ENCODE data around the gene PRRX2. TPM values are rescaled to one million over a fixed set of nuclear protein-coding genes. Genes with fewer than 3 reads are reported as not detected.
A peak's percentile ranks its signal among the peaks of the same experiment; 100 is the strongest.

Gene PRRX2
- total and polyA plus RNA-seq, 9 of the 15 experiments (the other 6 are each of a cell fraction or from before 2014, with no cell fraction given) = 0.21 TPM; not detected in 8

- TF ChIP-seq KAT2B (IDR thresholded peaks at IDR 0.05; ENCODE audit: low read depth, low read length) = peak; percentile 73
- TF ChIP-seq TCF7L2 (IDR thresholded peaks at IDR 0.05; ENCODE audit: low read depth, low read length) = no peak
- TF ChIP-seq BCOR (IDR thresholded peaks at IDR 0.05) = 0 out of 2 replicates have a peak, but pooled peaks have one; percentile 21
- TF ChIP-seq HDAC2 (IDR thresholded peaks at IDR 0.05) = no peak
- no peak for TF ChIP-seq ZFP30 (CRISPR knock-in tag; IDR thresholded peaks at IDR 0.05; ENCODE audit: borderline replicate concordance)
- no peak for TF ChIP-seq NELFE (IDR thresholded peaks at IDR 0.05; ENCODE audit: insufficient read depth, insufficient read length)
- no peak for TF ChIP-seq ZNF232 (CRISPR knock-in tag; IDR thresholded peaks at IDR 0.05)
- TF ChIP-seq BCL6 (CRISPR knock-in tag; IDR thresholded peaks at IDR 0.05) = no peak
- no peak for TF ChIP-seq PHTF2 (CRISPR knock-in tag; IDR thresholded peaks at IDR 0.05)
- TF ChIP-seq TEAD2 (tag; IDR thresholded peaks at IDR 0.05) = no peak
- no peak for TF ChIP-seq ATF6 (CRISPR knock-in tag; IDR thresholded peaks at IDR 0.05)
- no peak for TF ChIP-seq MEF2D (tag; conservative IDR thresholded peaks at IDR 0.05; ENCODE audit: low read depth)
- TF ChIP-seq DPF2 (IDR thresholded peaks at IDR 0.05) = no peak
- no peak for TF ChIP-seq MAFF (IDR thresholded peaks at IDR 0.05; ENCODE audit: low read length)
- TF ChIP-seq GABPB2 (CRISPR knock-in tag; conservative IDR thresholded peaks at IDR 0.05) = no peak
- TF ChIP-seq ZNF408 (CRISPR knock-in tag; IDR thresholded peaks at IDR 0.05; ENCODE audit: low read depth) = no peak
- no peak for TF ChIP-seq ZNF165 (CRISPR knock-in tag; IDR thresholded peaks at IDR 0.05; ENCODE audit: borderline replicate concordance)
- TF ChIP-seq PHF8 (IDR thresholded peaks at IDR 0.05; ENCODE audit: borderline replicate concordance, low read length) = peak; percentile 91; the same call in 1 of the 2 replicates
- TF ChIP-seq REST (IDR thresholded peaks at IDR 0.05; ENCODE audit: borderline replicate concordance) = peak; percentile 92
- TF ChIP-seq REST (CRISPR knock-in tag; IDR thresholded peaks at IDR 0.05; ENCODE audit: low read depth) = peak; percentile 78; the same call in 1 of the 2 replicates
These were observed 23.5 kb upstream of the PRRX2 start, which contains the start of gene ASB6 (continued) for GRCh38 chr9:129641750-129642585.

Data from K562 (cell line).